Left kidney (tissue), 2 donors: Measurements from ENCODE around the gene TBC1D16. TPM values are rescaled to one million over a fixed set of nuclear protein-coding genes. Genes with fewer than 3 reads are reported as not detected.

ENCODE experiments used
- DNase-seq: peaks from one replicate; pipeline ENCODE4 v3.0.0-alpha.2; 2013
- polyA plus RNA-seq: library from polyadenylated mRNA; unstranded; fragments of 120-200 nt; gene quantifications from one replicate; pipeline ENCODE4 v1.2.1, GENCODE V29; 2013; ENCODE audit not compliant: insufficient read length

Gene TBC1D16
- polyA plus RNA-seq, 1 donor = 33.1 TPM

GRCh38 chr17:80025796-80026195 lies 9.9 kb downstream of the TBC1D16 start:
- DNase-seq = no peak

- DNase-seq = no peak
Observed at GRCh38 chr17:80025140-80025539, 10.5 kb downstream of the TBC1D16 start.

- no peak for DNase-seq
Observed at GRCh38 chr17:80024206-80024972, 11.3 kb downstream of the TBC1D16 start.

DNA sequence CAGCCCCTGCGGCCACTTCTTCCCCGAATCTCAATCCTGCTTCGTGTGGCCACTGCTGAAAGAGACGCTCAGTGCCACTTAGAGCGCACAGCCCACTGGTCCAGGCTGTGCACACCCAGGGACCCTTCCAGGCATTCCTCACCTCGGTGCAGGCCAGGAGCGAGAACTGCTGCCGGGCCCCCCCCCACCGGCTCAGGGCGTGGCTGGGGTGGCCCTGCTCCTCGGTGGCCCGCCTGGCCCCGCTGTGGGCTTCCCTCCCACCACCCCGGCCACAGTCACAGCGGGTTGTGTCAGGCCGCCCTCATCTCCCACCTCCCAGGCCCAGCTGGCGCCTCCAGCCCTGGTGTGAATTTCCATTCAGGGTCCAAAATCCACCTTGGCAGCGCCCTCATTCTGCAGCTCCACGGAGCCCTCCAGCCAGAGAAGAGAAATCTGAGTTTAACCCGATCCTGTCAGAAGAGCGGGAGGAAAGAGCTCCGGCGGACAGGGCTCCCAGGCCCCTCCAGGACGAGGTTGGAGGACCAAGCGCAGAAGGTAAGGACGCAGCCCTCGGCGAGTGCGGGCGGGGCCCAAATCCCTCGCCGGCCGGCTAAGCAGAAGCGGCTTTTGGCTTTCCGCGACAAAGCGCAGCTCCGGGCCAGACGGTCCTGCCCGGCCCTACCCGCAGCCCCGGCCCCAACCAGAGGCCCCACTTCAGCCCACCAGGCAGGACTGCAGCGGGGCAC lies 12.0 kb downstream of the TBC1D16 start:
- no peak for DNase-seq

- DNase-seq = no peak
Observed at GRCh38 chr17:80021600-80021999, 14.1 kb downstream of the TBC1D16 start.

- no peak for DNase-seq
Observed at GRCh38 chr17:80018917-80019651, 16.6 kb downstream of the TBC1D16 start.

GRCh38 chr17:80017226-80018010 lies 18.3 kb downstream of the TBC1D16 start:
- no peak for DNase-seq

- no peak for DNase-seq
Observed at GRCh38 chr17:80012765-80013741, 22.6 kb downstream of the TBC1D16 start.

DNA sequence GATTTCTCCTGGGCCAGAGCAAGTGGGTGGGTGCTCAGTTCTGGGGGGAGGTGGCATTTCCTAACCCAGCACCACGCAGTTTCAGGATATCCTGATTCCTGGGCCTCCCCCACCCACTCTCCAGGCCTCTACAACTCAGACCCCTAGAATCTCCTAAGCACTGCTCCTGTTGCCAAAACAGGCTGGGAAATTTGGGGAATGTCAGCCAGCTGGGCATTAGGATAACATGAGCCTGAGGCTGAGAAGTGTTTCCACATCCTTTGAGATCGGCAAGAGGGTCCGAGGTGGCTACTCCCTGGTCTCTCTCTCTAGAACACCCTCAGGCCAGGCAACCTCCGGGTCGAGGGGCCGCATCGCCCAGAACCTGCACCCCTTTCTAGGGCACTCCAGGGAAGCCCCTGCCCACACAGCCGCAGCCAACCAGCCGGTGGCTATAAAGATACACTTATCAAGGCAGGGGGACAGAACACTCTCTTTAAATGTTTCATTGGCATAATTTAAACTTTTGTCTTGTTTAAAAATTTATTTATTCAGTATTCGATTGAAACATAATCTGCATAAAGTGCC lies 23.6 kb downstream of the TBC1D16 start:
- DNase-seq = no peak

- no peak for DNase-seq
Observed at GRCh38 chr17:80010283-80010858, 25.3 kb downstream of the TBC1D16 start.

GRCh38 chr17:80009391-80010282 lies 26.0 kb downstream of the TBC1D16 start:
- no peak for DNase-seq

GRCh38 chr17:80008848-80009247 lies 26.8 kb downstream of the TBC1D16 start:
- no peak for DNase-seq

- DNase-seq = no peak
Observed at GRCh38 chr17:80008383-80008840, 27.3 kb downstream of the TBC1D16 start.

DNA sequence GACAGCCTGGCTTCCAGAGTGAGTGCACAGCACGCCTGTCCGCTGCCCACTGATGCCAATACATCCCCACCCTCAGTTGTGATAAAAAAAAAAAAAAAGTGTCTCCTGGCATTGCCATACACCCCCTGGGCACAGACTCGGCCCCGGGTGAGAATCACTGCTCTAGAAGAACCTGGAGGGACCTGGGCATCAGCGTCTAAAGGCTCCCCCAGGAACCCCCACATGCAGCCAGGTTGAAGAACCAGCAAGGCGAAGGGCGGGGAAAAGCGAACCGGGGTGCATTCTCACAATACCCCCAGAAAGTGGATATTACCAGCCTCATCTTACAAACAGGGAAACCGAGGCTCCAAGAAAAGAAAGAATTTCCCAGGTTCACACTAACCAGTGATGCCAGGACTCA lies 27.7 kb downstream of the TBC1D16 start:
- no peak for DNase-seq

DNA sequence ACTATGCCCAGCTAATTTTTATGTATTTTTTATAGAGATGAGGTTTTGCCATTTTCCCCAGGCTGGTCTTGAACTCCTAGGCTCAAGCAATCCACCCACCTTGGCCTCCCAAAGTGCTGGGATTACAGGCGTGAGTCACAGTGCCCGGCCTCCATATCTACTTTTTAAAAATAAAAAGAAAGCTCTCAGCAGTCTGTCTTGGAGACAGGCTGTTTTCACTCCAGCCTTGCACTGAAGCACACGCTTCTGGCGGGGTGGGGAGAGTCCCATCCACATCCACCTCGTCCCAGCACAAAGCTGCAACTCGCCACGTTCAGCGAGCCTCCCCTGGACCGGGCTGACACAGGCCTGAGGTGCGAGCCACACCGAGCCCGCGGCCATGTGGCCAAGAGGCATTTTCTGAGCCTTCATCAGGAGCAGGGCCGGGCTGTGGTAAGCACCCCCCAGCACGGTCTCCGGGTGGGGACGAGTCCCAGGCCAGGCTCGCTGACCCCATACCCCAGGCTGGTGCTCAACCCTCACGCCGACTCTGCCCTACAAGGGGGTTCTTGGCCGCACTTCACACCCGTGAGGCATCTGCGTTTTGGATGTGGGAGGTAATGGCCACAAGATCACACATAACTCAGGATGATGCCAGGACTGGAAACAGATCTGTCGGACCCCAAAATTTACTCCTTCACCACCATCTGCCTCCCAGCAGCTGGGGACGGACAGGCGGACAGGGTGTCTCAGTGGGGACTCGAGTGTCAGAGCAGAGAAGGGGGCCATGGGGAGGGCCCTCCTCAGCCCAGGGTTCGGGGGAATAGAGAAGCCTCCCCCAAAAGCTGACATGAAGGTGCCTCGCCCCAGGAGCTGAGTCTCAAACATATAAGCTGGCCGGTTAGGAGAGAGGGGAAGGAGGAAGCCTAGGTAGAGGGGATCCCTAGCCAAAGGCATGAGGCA lies 28.6 kb downstream of the TBC1D16 start:
- no peak for DNase-seq

- DNase-seq = no peak
Observed at GRCh38 chr17:80006339-80006720, 29.3 kb downstream of the TBC1D16 start.
